NT2/D1 (cell line): Measurements from ENCODE around the gene ZNF814.

Source experiments
- SUZ12 ChIP-seq: IDR thresholded peaks from 2 replicates; pipeline ENCODE4 v1.6.1; 2011; ENCODE audit not compliant: insufficient read length, insufficient read depth; ENCODE audit errors: extremely low read depth
- ZNF274 ChIP-seq: IDR thresholded peaks from 2 replicates; pipeline ENCODE4 v1.6.1; 2011; ENCODE audit warnings: mild to moderate bottlenecking, low read depth, low read length

GRCh38 chr19:57816652-57817051 lies 72.2 kb downstream of the ZNF814 start:
- TF ChIP-seq SUZ12 (no peak), ZNF274 (no peak)
